HEK293 (cell line): ENCODE data around the gene GPALPP1.

ENCODE experiments used
- CTCF ChIP-seq: fragments of 450-650 bp; formaldehyde crosslinking; IDR thresholded peaks from 2 replicates; pipeline ENCODE4 v1.5.1; 2016; ENCODE audit warnings: missing biosample characterization, missing genetic modification characterization
- KLF16 ChIP-seq: fragments of 450-650 bp; formaldehyde crosslinking; IDR thresholded peaks from 2 replicates; pipeline ENCODE4 v1.5.1; 2017; ENCODE audit warnings: missing biosample characterization, missing genetic modification characterization
- KLF17 ChIP-seq: fragments of 450-650 bp; formaldehyde crosslinking; IDR thresholded peaks from 2 replicates; pipeline ENCODE4 v1.5.1; 2016; ENCODE audit warnings: missing biosample characterization, missing genetic modification characterization
- SP3 ChIP-seq: fragments of 450-650 bp; formaldehyde crosslinking; IDR thresholded peaks from 2 replicates; pipeline ENCODE4 v1.5.1; 2016; ENCODE audit warnings: missing biosample characterization, missing genetic modification characterization
- ZBTB1 ChIP-seq: fragments of 450-650 bp; formaldehyde crosslinking; IDR thresholded peaks from 2 replicates; pipeline ENCODE4 v1.5.1; 2016; ENCODE audit warnings: missing biosample characterization, missing genetic modification characterization
- ZNF292 ChIP-seq: fragments of 450-650 bp; formaldehyde crosslinking; IDR thresholded peaks from 2 replicates; pipeline ENCODE4 v1.5.1; 2016; ENCODE audit warnings: low read depth, missing biosample characterization, missing genetic modification characterization, borderline replicate concordance
- ZNF692 ChIP-seq: fragments of 450-650 bp; formaldehyde crosslinking; IDR thresholded peaks from 2 replicates; pipeline ENCODE4 v1.5.1; 2016; ENCODE audit warnings: missing biosample characterization, missing genetic modification characterization

GRCh38 chr13:44955406-44955805 is 33.9 kb upstream of the GPALPP1 start:
- TF ChIP-seq KLF16 (no peak), CTCF (no peak), KLF17 (tag by site-specific recombination) (no peak), SP3 (tag by site-specific recombination) (no peak), ZBTB1 (tag by site-specific recombination) (no peak), ZNF692 (tag by site-specific recombination) (no peak), ZNF292 (no peak)
